22Rv1 (cell line): ENCODE results near the gene ERLIN1.

Experiments
- H3K27ac ChIP-seq: fragments of 450-650 bp; 2 replicates; pipeline ENCODE4 v1.5.1; 2017
- CTCF ChIP-seq: fragments of 450-650 bp; IDR thresholded peaks from 2 replicates; pipeline ENCODE4 v1.5.1; 2017; ENCODE audit warnings: mild to moderate bottlenecking
- ZFX ChIP-seq: fragments of 450-650 bp; IDR thresholded peaks from 2 replicates; pipeline ENCODE4 v1.6.1; 2017; ENCODE audit warnings: antibody characterized with exemption, borderline replicate concordance

ERLIN1 gene

GRCh38 chr10:100157156-100157555, 28.7 kb downstream of the ERLIN1 start:
- H3K27ac ChIP-seq = no peak overlapping the region
- TF ChIP-seq CTCF = no peak
- no peak for TF ChIP-seq ZFX

DNA sequence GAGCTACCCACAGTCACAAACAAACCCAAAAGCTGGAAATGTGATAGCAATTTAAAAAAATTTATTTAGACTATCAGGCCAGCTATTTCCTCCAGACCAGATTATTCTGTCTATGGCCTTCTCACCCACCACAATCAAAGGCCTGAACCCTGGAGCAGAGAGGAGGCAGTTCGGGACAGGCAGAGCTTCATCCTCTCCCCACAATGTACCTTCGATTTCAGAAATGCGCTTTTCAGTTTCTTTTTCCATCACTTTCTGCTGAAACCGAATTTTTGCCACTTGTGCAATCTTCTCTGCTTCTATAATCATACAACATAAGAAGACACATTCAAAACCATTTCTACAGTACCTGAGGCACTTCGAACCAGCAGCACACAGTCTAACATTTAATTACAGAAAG, 29.9 kb downstream of the ERLIN1 start:
- TF ChIP-seq CTCF (no peak), ZFX (no peak)
- H3K27ac ChIP-seq = no peak overlapping the region

DNA sequence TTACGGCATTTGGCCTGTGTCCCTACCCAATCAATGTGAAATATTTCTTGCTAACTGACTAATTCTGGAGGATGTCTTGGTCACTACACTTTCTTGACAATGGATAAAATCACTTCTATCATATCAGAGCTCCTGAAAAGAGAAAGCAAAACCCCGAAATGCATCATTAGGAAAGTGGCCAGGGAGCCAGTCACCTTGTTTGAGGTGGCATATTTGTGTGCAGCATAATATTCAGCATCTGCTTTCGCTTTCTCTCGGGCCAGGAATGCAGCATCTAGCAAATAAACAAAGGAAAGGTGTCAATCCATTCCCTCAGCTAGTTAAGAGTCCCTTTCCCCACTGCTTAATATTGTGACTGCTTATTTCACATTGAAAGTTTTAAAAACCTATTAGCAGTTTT, 31.2 kb downstream of the ERLIN1 start:
- TF ChIP-seq ZFX = no peak
- no peak for TF ChIP-seq CTCF

GRCh38 chr10:100153239-100153825, 32.5 kb downstream of the ERLIN1 start:
- no peak overlapping the region for H3K27ac ChIP-seq
- TF ChIP-seq ZFX (no peak), CTCF (no peak)

More for the DNA sequence above, 31.2 kb downstream of the ERLIN1 start:
- H3K27ac ChIP-seq = no peak overlapping the region

- H3K27ac ChIP-seq = no peak overlapping the region
- TF ChIP-seq ZFX = no peak
- TF ChIP-seq CTCF = no peak
Observed at GRCh38 chr10:100151723-100152300, 34.0 kb downstream of the ERLIN1 start.

DNA sequence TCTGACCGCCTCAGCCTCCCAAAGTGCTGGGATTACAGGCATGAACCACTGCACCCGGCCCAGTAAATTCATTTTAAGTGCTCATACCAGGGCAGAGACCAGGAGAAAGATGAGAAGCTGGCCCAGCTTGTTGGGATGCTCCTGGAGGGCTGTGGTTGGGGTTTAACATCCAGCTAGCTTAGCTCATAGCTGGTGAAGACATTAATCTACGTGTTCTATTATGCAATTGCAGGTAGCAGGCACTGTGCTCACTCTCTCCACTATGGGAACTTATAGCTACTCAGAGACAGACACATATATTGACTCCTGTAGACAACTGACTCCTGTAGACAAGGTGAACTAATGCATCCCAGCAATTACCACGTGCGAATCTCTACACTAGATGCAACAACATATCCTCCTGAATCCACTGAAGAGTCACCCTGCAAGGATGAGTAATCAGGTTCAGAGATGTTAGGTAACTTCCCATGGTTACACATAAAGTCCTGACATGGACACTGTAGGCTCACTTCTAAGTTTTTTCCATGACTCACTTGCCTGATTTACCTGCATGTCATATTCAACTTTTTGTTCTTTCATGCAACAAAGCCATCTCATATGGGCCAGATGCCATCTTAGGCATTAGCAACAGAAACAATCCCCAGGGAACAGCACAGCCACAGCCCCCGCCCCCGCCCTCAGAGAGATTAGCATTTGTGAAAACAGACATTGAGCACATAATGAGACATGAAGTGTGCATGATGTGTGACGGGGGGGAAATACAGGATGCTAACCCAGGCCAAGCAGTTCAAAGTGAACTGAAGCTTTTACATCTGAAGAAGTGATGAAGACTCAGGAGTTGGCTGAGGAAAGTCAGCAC, 37.2 kb downstream of the ERLIN1 start:
- no peak overlapping the region for H3K27ac ChIP-seq
- TF ChIP-seq CTCF (no peak), ZFX (no peak)
